T-helper 2 cell treated with Interferon-gamma antibody and Interleukin-4, amounts not matched to agents 100 ng/mL and 5 ng/mL, for 36 hours (primary cell): Measurements from ENCODE around the gene KCNE5. TPM values are rescaled to one million over a fixed set of nuclear protein-coding genes. Genes with fewer than 3 reads are reported as not detected.
"Not testable (repeated sequence)": the region's sequence is repeated elsewhere in the genome, so short reads cannot be mapped to it uniquely, and the experiment has no call there.

Experiments used
- intact Hi-C: fragments of 100-400 bp; cut with micrococcal nuclease; formaldehyde crosslinking; loops from one replicate; pipeline ENCODE4 v1.15.1; 2023
- total RNA-seq: library from RNA; stranded (reverse); gene quantifications from 2 replicates; pipeline ENCODE4 v1.2.3, GENCODE V29; 2022

KCNE5 gene
- total RNA-seq, 1 donor from 2014 or later = 0.27 TPM

DNA sequence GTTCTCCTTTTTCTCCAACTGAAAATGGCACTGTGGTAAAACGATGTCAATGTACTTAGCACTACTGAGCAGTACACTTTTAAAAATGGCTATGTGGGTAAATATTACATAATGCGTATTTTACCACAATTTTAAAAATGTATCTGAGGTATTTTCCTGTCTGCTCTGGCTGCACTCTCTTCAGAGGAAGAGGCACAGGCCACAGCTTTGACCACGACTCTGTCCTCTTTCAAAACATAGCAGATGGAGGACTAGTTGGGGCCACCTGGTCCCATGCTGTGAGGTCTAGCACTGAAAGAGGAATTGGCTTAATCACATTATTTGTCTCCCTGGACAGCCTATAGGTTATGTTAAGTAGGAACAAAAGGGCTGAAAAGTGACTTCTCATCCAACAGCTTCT is 5.2 kb downstream of the KCNE5 start:
- intact Hi-C loops = no loop called here

DNA sequence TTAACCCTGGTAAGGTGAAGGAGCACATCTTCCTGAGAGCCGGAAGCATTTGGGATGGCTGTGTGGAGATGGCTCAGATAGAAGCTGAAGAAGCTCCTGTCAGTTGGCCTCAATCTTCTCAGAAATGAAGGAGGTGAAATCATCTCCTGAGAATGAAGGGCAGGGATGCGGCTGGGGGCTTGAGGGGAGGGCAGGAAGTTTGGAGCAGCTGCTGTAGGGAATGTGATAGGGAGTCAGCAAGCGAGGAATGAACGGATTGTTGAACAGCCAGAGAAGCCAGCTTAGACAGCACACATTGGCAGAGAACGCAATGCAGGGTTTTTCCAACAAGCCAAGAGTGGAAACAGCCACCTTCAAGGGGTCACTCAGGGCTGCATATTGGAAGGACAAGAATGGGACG is 10.0 kb downstream of the KCNE5 start:
- intact Hi-C loops = no loop called here

- intact Hi-C loops = no loop called here
These were observed 23.5 kb downstream of the KCNE5 start for GRCh38 chrX:109601486-109601885.

DNA sequence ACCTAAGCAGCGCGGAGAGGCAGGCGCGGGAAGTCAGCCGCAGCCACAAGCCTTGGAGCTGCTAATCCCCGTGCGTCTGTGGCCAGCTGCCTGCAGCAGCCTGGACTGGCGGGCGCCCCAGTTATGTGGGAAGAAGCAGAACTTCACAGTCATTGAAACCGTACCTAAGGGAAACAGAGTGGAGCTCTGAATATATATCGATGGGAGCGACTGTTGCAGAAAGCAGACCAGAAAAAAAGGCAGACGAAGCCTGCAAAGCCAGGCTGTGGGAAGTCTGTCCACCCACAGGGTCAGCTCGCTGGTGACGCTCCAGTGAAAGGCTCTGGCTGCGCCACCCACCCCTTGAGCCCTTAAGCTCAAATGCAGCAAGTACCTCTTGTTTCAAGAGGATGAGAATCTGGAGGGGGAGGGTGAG is 24.7 kb downstream of the KCNE5 start:
- intact Hi-C loops = no loop called here

DNA sequence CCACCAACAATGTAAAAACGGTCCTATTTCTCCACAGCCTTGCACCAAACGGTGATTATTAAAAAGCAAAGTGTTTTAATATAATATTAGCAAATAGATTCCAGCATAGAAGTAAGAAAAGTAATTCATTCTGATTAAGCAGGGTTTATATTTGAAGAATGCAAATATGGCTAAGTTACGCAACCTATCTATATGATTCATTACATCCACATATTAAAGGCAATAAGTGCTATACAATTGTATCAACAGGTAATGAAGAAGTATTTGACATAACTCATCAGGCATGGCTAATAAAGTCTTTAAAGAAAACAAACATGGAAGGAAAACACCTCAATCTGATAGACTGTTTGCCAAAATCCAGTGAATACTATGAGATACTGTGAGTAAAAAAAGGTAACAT is 29.0 kb downstream of the KCNE5 start:
- intact Hi-C loops = no loop called here

GRCh38 chrX:109590176-109590575 is 34.8 kb downstream of the KCNE5 start:
- intact Hi-C loops = no loop called here

DNA sequence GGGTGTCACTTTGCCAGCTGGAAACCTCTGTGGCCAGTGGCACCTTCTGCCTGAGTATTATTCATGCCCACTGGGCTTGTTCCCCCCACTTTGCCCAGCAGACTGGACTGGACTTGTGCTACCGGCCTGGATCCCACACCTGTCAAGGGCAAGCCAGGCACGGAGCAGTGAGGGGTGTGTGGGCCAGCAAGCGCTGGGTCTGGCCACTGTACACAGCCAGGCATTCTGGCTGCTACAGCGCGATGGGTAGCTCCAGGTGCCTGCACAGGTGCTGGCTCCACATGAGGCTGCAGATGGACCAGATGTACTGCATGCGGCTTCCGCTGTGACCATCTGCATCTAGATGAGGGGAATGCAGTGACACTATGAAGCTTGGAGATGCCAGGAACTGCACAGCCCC is 39.5 kb downstream of the KCNE5 start:
- intact Hi-C loops = no loop called here

- intact Hi-C loops = no loop called here
These were observed 46.1 kb downstream of the KCNE5 start for GRCh38 chrX:109578916-109579315.

DNA sequence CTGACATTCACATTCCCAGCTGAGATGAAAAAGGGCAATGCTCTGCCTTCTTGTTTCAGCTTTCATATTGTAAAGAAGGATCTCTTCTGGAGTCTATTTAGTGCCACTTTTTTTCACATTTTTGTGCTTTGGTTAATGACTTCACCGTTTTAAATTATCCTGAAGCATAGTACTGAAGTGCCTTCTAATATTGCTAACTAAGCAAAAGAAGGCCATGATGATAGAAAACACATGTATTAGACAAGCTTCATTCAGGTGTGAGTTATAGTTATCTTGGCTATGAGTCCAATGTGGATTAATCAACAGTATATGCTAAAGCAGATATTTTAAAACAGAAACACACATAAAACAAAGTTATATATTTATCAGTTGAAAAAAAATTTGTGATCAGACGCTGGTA is 47.9 kb downstream of the KCNE5 start:
- intact Hi-C loops = no loop called here

DNA sequence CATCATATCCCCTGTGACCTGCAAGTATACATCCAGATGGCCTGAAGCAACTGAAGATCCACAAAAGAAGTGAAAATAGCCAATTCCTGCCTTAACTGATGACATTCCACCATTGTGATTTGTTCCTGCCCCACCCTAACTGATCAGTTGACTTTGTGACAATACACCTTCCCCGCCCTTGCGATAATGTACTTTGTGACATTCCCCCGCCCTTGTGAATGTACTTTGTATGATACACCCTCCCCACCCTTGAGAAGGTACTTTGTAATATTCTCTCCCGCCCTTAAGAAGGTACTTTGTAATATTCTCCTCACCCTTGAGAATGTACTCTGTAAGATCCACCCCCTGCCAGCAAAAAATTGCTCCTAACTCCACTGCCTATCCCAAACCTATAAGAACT is 48.9 kb downstream of the KCNE5 start:
- intact Hi-C loops = not testable (repeated sequence)

Other genes with a start within 250 kb of the KCNE5 start
- gene GUCY2F, start 143.1 kb downstream of the KCNE5 start, total RNA-seq = not detected in 2 replicates
- 13.0 and 14.4 TPM in 2 replicates for gene NXT2, start 88.3 kb downstream of the KCNE5 start, total RNA-seq
- 57.4 and 59.8 TPM in 2 replicates for gene ACSL4, start 108.1 kb upstream of the KCNE5 start, total RNA-seq